ENCODE results near the gene RPS18. TPM values are rescaled to one million over a fixed set of nuclear protein-coding genes. Genes with fewer than 3 reads are reported as not detected.

RPS18 gene
- total and polyA plus RNA-seq, 9 of the 15 experiments (the other 6 are each of a cell fraction or from before 2014, with no cell fraction given): 5,023 to 17,516 (median 8,131) TPM

GRCh38 chr6:33314515-33314942, 42.7 kb downstream of the RPS18 start (continued):
- TF ChIP-seq AFF1 (IDR thresholded peaks at IDR 0.05; ENCODE audit: low read depth in 1 of 2, partially characterized antibody in 2 of 2) (peak in 1 of 2 experiments; percentile 24), ELK1 (CRISPR knock-in tag; IDR thresholded peaks at IDR 0.05) (no peak), BDP1 (IDR thresholded peaks at IDR 0.05; ENCODE audit: insufficient read depth, insufficient read length) (no peak), TOE1 (IDR thresholded peaks at IDR 0.05; ENCODE audit: borderline replicate concordance) (0 out of 2 replicates have a peak, but pooled peaks have one; percentile 41), TOE1 (CRISPR knock-in tag; IDR thresholded peaks at IDR 0.05; ENCODE audit: borderline replicate concordance, low read depth) (no peak), ZFPM2 (CRISPR knock-in tag; IDR thresholded peaks at IDR 0.05) (0 out of 2 replicates have a peak, but pooled peaks have one; percentile 70), COPS2 (conservative IDR thresholded peaks at IDR 0.05) (no peak), HNRNPH1 (optimal IDR thresholded peaks at IDR 0.05; ENCODE audit: low read depth, low read length) (no peak), PREB (CRISPR knock-in tag; IDR thresholded peaks at IDR 0.05) (0 out of 2 replicates have a peak, but pooled peaks have one; percentile 78), PATZ1 (CRISPR knock-in tag; IDR thresholded peaks at IDR 0.05; ENCODE audit: borderline replicate concordance) (0 out of 2 replicates have a peak, but pooled peaks have one; percentile 64), ZBTB7A (IDR thresholded peaks at IDR 0.05; ENCODE audit: borderline replicate concordance, control insufficient read depth, low read depth, low read length) (0 out of 2 replicates have a peak, but pooled peaks have one; percentile 42), NKRF (IDR thresholded peaks at IDR 0.05; ENCODE audit: borderline replicate concordance) (peak; percentile 72), KAT7 (CRISPR knock-in tag; IDR thresholded peaks at IDR 0.05; ENCODE audit: borderline replicate concordance) (peak; percentile 73; the same call in 1 of the 2 replicates)

Data from K562 (cell line).